GM19438 (cell line): ENCODE measurements around the gene NMNAT2.
"Not testable (repeated sequence)": the region's sequence is repeated elsewhere in the genome, so short reads cannot be mapped to it uniquely, and the experiment has no call there.

Source experiments
- ATAC-seq: cut with Tn5 transposase; IDR thresholded peaks from one replicate; pipeline ENCODE4 v1.9.1; 2021; ENCODE audit warnings: low read depth; ENCODE audit not compliant: unreplicated experiment

Gene NMNAT2

GRCh38 chr1:183417772-183418491 lies at the start of gene NMNAT2:
Gene NMNAT2 (minus strand): TSS chr1:183418380. CDS start chr1:183418267, 113 bp downstream.
- no peak for ATAC-seq

GRCh38 chr1:183467687-183468086 lies 49.5 kb upstream of the NMNAT2 start:
- ATAC-seq: no peak

- ATAC-seq: no peak
Measured at GRCh38 chr1:183466781-183467180, 48.6 kb upstream of the NMNAT2 start.

- no peak for ATAC-seq
Measured at GRCh38 chr1:183463566-183463965, 45.4 kb upstream of the NMNAT2 start.

DNA sequence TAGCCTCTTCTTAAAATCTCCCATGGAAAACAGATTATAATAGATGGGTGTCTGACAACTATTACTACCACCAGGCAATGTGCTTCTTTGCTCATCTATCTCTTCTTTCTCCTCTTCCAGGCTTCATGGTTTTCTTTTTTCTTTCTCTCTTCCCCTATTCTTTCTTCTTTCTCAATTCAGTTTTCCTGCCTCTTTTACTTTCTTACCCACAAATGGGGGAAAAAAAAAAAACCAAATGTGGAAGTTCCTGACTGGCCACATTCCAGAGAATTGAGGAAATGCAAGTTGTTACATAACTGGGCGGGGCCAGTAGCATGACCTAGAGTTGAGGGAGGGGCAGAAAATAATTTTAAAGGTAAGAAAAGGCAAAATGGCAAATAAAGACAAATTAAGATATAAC lies 43.2 kb upstream of the NMNAT2 start:
- no peak for ATAC-seq

DNA sequence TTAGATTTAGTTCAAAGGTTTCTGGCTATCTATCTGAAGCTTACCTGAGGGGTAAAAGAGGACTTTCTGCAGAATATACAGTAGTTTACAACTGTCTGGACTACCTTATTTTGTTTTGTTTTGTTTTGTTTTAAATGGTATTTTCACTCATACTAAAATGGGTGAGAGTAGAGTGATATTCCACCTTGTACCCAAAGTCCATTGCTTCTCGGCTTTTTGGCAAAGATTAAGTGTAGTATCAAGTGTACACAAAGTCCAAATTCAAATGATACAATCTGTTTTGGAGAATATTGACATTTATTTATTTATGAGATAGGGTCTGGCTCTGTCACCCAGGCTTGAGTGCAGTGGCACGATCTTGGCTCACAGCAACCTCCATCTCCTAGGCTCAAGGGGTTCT lies 42.4 kb upstream of the NMNAT2 start:
- no peak for ATAC-seq

- no peak for ATAC-seq
Measured at GRCh38 chr1:183457449-183457848, 39.3 kb upstream of the NMNAT2 start.

- ATAC-seq: no peak
Measured at GRCh38 chr1:183456826-183457225, 38.6 kb upstream of the NMNAT2 start.

DNA sequence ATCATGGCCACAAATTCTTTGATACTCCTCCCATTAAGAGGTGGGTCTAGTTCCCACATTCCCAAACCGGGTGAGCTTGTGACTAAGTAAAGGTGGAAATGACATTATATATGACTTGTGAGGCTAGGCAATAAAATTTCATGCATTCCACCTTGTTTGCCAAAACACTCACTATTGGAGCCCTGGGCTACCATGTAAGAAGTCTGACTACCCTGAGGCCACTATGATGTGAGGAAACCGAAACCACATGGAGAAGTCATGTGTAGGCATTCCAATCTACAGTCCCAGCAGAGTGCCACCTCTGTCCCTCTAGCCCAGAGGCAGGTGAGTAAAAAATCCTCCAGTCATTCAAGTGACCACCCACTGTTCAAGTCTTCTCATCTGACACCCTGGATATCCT lies 36.2 kb upstream of the NMNAT2 start:
- no peak for ATAC-seq

DNA sequence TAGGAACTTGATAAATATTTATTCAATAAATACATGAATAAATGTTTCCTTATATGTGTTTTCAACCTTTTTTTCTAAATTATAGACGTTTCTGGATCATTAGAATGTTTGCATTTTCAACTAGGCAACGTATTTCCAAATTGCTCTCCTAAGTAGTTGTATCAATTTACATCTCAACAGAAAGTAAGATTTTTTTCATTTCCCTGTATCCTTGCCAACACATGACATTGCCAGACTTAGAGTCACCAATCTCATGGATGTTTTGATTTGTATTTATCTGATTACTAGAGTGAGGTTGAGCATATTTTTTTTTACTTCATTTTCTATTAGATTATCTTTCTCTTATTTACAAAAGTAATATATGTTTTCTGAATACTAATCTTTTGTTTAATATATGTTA lies 31.9 kb upstream of the NMNAT2 start:
- no peak for ATAC-seq

DNA sequence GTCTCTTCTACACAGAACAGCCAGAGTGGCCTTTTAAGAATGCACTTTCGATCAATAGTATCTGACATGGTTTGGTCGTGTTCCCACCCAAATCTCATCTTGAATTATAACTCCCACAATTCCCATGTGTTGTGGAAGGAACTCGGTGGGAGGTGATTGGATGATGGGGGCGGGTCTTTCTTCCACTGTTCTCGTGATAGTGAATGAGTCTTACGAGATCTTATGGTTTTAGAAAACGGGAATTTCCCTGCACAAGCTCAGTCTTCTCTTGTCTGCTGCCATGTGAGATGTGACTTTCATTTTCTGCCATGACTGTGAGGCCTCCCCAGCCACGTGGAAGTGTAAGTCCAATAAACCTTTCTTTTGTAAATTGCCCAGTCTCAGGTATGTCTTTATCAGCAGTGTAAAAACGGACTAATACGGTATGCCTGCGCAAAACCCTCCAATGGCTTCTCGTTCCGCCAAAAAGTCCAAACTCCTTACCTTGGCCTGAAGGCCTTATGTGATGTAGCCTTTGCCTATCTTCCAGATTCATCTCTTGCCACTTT lies 31.1 kb upstream of the NMNAT2 start:
- ATAC-seq: no peak

GRCh38 chr1:183444243-183444642 lies 26.1 kb upstream of the NMNAT2 start:
- ATAC-seq: no peak

- no peak for ATAC-seq
Measured at GRCh38 chr1:183443466-183443865, 25.3 kb upstream of the NMNAT2 start.

DNA sequence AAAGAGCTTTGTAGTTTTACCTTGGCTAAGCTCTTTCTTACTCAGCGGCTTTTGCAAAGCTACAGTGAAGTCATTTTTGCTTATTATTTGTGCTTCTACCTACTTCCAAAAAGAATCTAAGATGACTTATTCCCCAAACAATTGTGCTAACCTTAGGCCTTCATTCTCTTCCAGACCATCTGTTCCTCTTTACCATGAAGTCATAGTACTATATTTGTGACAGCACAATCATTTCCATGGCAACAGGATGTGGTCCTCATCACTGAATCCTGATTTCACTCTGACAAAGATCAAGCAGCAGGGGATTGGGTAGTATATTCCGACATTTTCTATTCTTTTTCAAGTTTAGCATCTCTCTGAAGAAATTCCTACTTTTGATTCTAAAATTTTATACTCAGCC lies 24.8 kb upstream of the NMNAT2 start:
- ATAC-seq: no peak

- no peak for ATAC-seq
Measured at GRCh38 chr1:183438060-183438459, 19.9 kb upstream of the NMNAT2 start.

- no peak for ATAC-seq
Measured at GRCh38 chr1:183435497-183435896, 17.3 kb upstream of the NMNAT2 start.

DNA sequence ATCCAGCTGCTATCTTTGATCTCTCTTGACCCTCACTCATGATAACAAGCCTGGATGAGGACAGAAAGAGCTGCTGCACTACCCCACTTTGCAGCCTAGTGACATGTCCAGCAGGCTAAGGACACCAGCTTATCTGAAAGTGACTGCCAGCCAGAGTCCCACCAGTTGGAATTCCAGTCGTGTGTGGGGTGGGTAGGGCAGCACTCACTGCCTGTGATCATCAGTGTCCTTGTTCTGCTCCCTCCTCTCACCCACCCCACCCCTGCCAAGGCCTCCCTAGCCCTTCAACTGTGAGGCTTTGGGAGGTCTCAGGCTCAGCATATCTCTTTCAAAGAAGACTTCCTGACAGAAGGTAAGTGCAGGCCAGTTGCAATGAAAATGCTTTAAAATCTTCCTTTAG lies 15.5 kb upstream of the NMNAT2 start:
- no peak for ATAC-seq

- ATAC-seq: no peak
Measured at GRCh38 chr1:183432548-183432875, 14.3 kb upstream of the NMNAT2 start.

DNA sequence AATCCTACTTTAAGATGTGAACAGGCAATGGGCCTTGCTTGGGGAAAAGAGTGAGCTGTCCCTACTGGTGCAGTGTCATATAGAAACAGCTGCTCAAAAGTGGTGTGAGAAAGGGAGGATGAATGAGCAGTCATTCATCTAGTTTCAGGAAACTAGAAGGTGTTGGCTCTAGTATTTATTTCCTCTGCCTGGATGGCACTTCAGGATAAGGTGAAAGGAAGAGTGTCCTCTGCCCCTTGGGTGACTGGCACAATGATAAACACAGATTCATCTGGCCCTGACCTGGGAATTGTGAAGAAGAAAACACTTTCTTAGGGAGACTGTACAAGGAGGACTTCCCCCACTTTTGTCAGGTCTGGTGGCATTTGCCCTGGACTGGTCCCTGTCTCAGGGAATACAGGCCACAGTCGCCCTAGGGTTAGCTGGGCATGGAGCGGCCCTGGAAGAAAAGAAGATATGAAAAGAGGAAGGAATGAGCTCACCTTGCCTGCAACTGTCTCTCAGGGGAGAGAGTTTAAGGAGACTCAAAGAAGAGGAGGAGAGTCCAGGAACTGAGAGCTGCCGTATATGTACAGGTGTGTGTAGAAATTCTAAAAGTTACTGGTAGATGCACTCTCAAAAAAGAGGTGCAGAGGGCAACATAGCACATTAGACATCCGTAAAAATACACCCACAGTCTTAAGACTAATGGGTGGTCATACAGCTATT lies 13.8 kb upstream of the NMNAT2 start:
- ATAC-seq: no peak

DNA sequence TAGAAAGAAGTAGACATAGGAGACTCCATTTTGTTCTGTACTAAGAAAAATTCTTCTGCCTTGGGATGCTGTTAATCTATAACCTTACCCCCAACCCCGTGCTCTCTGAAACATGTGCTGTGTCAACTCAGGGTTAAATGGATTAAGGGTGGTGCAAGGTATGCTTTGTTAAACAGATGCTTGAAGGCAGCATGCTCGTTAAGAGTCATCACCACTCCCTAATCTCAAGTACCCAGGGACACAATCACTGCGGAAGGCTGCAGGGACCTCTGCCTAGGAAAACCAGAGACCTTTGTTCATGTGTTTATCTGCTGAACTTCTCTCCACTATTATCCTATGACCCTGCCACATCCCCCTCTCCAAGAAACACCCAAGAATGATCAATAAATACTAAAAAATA lies 9.4 kb upstream of the NMNAT2 start:
- ATAC-seq: not testable (repeated sequence)

GRCh38 chr1:183424691-183425090 lies 6.5 kb upstream of the NMNAT2 start:
- ATAC-seq: no peak

GRCh38 chr1:183423541-183423940 lies 5.4 kb upstream of the NMNAT2 start:
- ATAC-seq: no peak
